ENCODE measurements around the gene COL4A1. TPM values are rescaled to one million over a fixed set of nuclear protein-coding genes. Genes with fewer than 3 reads are reported as not detected.
A peak's percentile ranks its signal among the peaks of the same experiment; 100 is the strongest.

The COL4A1 gene
- total and polyA plus RNA-seq, 4 donors, result 162 to 377 (median 214) TPM

DNA sequence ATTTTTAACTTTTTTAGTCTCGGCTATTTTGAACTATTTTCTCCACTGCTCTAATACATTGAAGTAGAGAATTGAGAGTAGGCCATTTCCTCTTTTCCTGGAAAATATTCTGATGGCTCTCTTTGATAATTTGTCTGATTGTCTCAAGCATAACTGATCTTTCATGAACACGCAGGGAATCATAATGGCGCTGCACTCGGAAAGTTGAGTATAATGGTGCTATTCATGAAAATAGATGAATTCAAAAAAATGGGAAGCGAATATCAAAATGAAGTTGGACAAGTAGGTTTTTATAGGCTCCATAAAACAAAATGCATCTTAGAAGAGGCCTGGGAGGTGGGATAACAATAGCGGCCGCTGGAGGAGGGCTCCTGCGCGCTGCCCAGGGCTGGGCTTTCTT is 29.2 kb upstream of the COL4A1 start:
- Histone ChIP-seq H3K36me3 (ENCODE audit: control insufficient read depth, insufficient read depth, low read length) (no peaks in the 10 kb centered on the region), H3K4me1 (ENCODE audit: control insufficient read depth, insufficient read depth, low read length) (peaks cover 47% of the 10 kb centered on the region), H3K9me3 (ENCODE audit: control insufficient read depth, insufficient read depth, low read length) (no peaks in the 10 kb centered on the region), H3K27ac (ENCODE audit: low read depth, low read length) (peak overlapping the region; percentile 79), H3K27me3 (ENCODE audit: control insufficient read depth, insufficient read depth, low read length) (no peaks in the 10 kb centered on the region), H3K4me3 (ENCODE audit: low read depth, low read length) (no peak overlapping the region)
- no peak for DNase-seq (ENCODE audit: low read depth in 4 of 6, low spot score in 6 of 6)
- 91% methylated on average over 8 of the region's 9 CpGs for WGBS (ENCODE audit: insufficient coverage)

DNA sequence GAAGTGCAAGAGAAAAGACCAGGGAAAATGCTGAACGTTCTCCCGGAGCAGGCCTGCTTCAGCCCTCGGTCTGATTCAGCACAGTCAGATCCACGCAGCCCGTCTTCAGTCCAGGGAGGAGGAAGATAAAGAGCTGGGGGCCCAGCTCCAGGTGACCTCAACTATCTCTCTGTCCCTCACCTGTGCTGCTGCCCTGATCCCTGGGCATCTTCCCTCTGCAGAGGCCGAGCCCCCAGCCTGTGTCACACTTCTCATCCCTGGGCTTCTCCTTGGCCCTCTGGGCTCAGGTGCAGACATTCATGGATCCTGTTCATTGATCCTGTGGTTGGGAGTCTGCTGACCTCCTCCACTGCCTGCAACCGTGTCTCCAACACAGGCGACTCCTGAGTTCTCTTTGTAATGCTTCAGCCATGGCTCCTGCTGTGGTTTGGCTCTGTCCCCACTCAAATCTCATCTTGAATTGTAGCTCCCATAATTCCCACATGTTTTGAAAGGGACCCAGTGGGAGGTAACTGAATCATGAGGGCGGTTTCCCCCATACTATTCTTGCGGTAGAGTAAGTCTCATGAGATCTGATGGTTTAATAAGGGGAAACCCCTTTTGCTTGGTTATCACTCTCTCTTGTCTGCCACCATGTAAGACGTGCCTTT is 28.0 kb upstream of the COL4A1 start:
- Histone ChIP-seq H3K36me3 (ENCODE audit: control insufficient read depth, insufficient read depth, low read length) (no peaks in the 10 kb centered on the region), H3K27ac (ENCODE audit: low read depth, low read length) (no peak overlapping the region), H3K9me3 (ENCODE audit: control insufficient read depth, insufficient read depth, low read length) (no peaks in the 10 kb centered on the region), H3K4me3 (ENCODE audit: low read depth, low read length) (no peak overlapping the region), H3K27me3 (ENCODE audit: control insufficient read depth, insufficient read depth, low read length) (no peaks in the 10 kb centered on the region), H3K4me1 (ENCODE audit: control insufficient read depth, insufficient read depth, low read length) (peaks cover 42% of the 10 kb centered on the region)
- no peak for DNase-seq (ENCODE audit: low read depth in 4 of 6, low spot score in 6 of 6)
- 97% methylated on average over 8 of the region's 11 CpGs for WGBS (ENCODE audit: insufficient coverage)

DNA sequence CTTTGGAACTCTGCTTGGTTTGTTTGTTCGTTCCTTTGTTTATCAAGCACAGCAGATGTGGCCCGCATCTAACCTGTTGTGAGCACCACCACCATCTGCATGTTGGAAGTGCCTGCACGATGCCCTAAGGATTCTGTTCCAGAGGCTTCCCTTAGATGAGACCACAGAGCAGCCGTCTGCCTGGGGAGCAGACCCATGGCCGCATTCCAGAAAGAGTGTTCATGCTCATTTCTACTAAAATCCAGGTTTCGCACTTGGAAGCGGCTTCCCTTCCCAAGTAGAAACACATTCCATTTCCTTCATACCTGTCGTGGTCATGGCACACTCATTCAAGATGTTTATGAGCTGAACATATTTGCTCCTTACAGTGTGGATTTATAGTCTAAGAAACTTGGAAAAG is 27.3 kb upstream of the COL4A1 start:
- whole genome bisulfite sequencing (ENCODE audit: insufficient coverage), result 81% methylated on average over 5 of the region's 8 CpGs
- Histone ChIP-seq H3K4me1 (ENCODE audit: control insufficient read depth, insufficient read depth, low read length) (peaks cover 40% of the 10 kb centered on the region), H3K27me3 (ENCODE audit: control insufficient read depth, insufficient read depth, low read length) (no peaks in the 10 kb centered on the region), H3K36me3 (ENCODE audit: control insufficient read depth, insufficient read depth, low read length) (no peaks in the 10 kb centered on the region), H3K27ac (ENCODE audit: low read depth, low read length) (no peak overlapping the region), H3K9me3 (ENCODE audit: control insufficient read depth, insufficient read depth, low read length) (no peaks in the 10 kb centered on the region), H3K4me3 (ENCODE audit: low read depth, low read length) (no peak overlapping the region)
- no peak for DNase-seq (ENCODE audit: low read depth in 4 of 6, low spot score in 6 of 6)

DNA sequence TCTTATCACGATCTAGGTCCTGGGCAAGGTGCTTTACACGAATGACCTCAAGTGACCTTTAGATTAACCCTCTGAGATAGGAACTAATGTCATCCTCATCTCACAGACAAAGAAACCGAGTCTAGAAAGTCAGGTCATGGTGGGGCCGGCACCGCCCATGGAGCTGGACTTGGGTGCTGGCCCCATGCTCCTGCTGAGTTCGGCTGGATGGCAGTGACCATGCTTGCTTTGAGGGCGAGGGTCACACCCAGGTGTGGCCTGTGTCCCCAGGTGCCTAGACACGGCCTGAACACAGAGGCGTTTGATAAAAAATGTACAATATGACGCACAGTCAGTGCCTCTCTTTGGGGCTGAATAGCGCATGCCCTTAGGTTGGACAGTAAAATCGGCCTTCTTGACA is 26.9 kb upstream of the COL4A1 start:
- Histone ChIP-seq H3K27me3 (ENCODE audit: control insufficient read depth, insufficient read depth, low read length) (no peaks in the 10 kb centered on the region), H3K4me3 (ENCODE audit: low read depth, low read length) (no peak overlapping the region), H3K9me3 (ENCODE audit: control insufficient read depth, insufficient read depth, low read length) (no peaks in the 10 kb centered on the region), H3K4me1 (ENCODE audit: control insufficient read depth, insufficient read depth, low read length) (peaks cover 38% of the 10 kb centered on the region), H3K36me3 (ENCODE audit: control insufficient read depth, insufficient read depth, low read length) (no peaks in the 10 kb centered on the region), H3K27ac (ENCODE audit: low read depth, low read length) (no peak overlapping the region)
- DNase-seq (ENCODE audit: low read depth in 4 of 6, low spot score in 6 of 6), result no peak
- 95% methylated on average over 11 of the region's 12 CpGs for WGBS (ENCODE audit: insufficient coverage)

DNA sequence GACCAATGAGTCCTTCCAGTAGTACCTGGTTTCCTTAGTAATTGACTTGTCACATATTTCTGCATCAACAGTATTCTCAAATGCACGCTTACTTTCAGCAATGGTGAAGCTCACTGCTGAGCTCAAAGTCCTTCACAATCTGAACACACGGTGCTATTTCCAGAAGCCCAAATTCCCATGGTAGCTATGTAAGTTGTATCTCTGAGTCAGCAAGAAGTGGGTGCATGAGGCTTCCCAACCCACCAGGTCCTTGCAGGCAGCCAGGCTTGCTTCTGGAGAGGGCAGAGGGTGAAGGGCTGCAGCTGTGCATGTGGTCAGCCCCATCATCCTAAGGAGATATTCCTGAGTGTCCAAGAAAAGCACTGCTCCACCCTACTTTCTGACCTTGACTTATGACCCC is 25.8 kb upstream of the COL4A1 start:
- no peak for DNase-seq (ENCODE audit: low read depth in 4 of 6, low spot score in 6 of 6)
- peaks cover 30% of the 10 kb centered on the region for H3K4me1 ChIP-seq (ENCODE audit: control insufficient read depth, insufficient read depth, low read length)
- no peaks in the 10 kb centered on the region for H3K36me3 ChIP-seq (ENCODE audit: control insufficient read depth, insufficient read depth, low read length)
- WGBS (ENCODE audit: insufficient coverage), result 100% methylated on average over 2 of the region's 2 CpGs
- no peaks in the 10 kb centered on the region for H3K27me3 ChIP-seq (ENCODE audit: control insufficient read depth, insufficient read depth, low read length)
- no peak overlapping the region for H3K4me3 ChIP-seq (ENCODE audit: low read depth, low read length)
- H3K27ac ChIP-seq (ENCODE audit: low read depth, low read length), result no peak overlapping the region
- no peaks in the 10 kb centered on the region for H3K9me3 ChIP-seq (ENCODE audit: control insufficient read depth, insufficient read depth, low read length)

DNA sequence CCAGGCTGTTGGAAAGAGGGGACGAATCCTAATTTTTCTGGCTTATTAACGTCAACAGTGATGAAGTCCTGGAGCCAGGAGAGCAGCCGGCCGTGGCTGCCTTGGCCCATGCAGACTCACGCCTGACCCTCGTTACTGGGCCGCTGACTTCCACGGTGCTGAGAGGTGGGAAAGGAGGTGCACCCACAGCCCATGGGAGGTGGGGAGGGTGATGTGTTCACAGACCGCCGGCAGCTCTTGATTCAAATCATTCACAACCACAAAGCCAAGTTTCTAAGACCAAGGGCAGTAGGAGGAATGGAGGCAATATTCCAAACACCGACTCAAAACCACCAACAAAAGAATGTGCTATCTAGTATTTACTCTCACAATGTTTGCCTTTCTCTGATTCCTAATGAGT is 24.4 kb upstream of the COL4A1 start:
- Histone ChIP-seq H3K36me3 (ENCODE audit: control insufficient read depth, insufficient read depth, low read length) (no peaks in the 10 kb centered on the region), H3K4me3 (ENCODE audit: low read depth, low read length) (no peak overlapping the region), H3K4me1 (ENCODE audit: control insufficient read depth, insufficient read depth, low read length) (peaks cover 27% of the 10 kb centered on the region), H3K27ac (ENCODE audit: low read depth, low read length) (no peak overlapping the region), H3K9me3 (ENCODE audit: control insufficient read depth, insufficient read depth, low read length) (no peaks in the 10 kb centered on the region), H3K27me3 (ENCODE audit: control insufficient read depth, insufficient read depth, low read length) (no peaks in the 10 kb centered on the region)
- WGBS (ENCODE audit: insufficient coverage), result 88% methylated on average over 5 of the region's 11 CpGs
- no peak for DNase-seq (ENCODE audit: low read depth in 4 of 6, low spot score in 6 of 6)

DNA sequence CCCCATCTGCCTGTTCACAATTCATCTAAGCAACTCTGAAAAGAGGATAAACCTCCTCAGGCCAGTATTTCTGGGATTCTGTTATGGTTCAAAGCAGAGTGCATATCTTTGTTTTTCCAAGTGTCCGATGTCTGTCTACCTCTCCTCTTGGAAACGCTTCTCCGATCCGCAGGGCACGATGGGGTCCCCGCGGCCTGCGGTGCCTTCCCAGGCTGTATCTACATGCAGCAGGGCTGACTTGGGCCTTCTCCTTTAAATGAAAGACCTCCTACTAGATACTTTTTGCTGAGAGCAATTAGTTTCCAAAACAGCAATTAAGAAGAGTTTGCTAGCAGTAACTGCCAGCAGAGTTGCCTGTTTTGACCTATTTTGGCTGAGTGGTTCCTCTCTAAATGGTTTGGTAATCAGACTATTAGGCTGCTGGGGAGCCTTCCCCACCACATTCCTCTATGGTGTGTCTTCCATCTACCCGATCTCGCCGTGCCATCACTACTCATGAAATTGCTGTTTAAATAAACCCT is 23.6 kb upstream of the COL4A1 start:
- no peak overlapping the region for H3K4me3 ChIP-seq (ENCODE audit: low read depth, low read length)
- H3K27me3 ChIP-seq (ENCODE audit: control insufficient read depth, insufficient read depth, low read length), result no peaks in the 10 kb centered on the region
- WGBS (ENCODE audit: insufficient coverage), result 74% methylated on average over 8 of the region's 11 CpGs
- no peaks in the 10 kb centered on the region for H3K9me3 ChIP-seq (ENCODE audit: control insufficient read depth, insufficient read depth, low read length)
- H3K4me1 ChIP-seq (ENCODE audit: control insufficient read depth, insufficient read depth, low read length), result peaks cover 33% of the 10 kb centered on the region
- no peaks in the 10 kb centered on the region for H3K36me3 ChIP-seq (ENCODE audit: control insufficient read depth, insufficient read depth, low read length)
- peak overlapping the region; percentile 11 for H3K27ac ChIP-seq (ENCODE audit: low read depth, low read length)
- no peak for DNase-seq (ENCODE audit: low read depth in 4 of 6, low spot score in 6 of 6)

DNA sequence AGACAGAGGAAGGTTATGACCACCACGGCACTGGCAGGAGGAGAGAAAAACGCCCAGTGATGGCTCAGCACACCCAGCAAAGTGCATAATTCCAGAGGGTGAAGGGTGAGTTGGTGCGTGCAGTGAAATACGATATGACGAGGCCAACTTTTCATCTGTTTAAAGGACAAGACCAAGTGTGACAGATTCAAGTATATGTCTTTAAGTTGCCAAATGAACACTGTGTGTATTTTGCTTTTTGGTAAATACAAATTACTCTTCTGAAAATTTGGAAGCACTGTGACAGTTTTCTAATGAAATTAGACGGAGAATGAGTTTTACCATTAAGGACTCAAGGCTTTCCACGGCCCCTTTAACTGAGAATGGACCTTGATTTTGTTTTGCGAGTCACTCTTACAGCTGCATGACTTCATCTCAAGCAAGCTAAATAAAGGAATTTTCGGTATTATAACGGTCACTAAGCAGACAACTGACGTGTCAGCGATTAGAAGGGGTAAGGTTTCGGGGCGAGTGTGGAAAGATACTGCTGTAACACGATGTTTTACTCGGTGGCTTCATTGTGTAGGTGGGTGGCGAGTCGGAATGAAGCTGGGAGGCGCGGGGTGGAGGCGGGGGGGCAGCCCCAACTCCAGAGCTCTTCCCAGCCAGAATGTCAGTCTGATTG is 23.0 kb upstream of the COL4A1 start:
- Histone ChIP-seq H3K4me1 (ENCODE audit: control insufficient read depth, insufficient read depth, low read length) (peaks cover 32% of the 10 kb centered on the region), H3K36me3 (ENCODE audit: control insufficient read depth, insufficient read depth, low read length) (no peaks in the 10 kb centered on the region), H3K27me3 (ENCODE audit: control insufficient read depth, insufficient read depth, low read length) (no peaks in the 10 kb centered on the region), H3K9me3 (ENCODE audit: control insufficient read depth, insufficient read depth, low read length) (no peaks in the 10 kb centered on the region), H3K4me3 (ENCODE audit: low read depth, low read length) (no peak overlapping the region), H3K27ac (ENCODE audit: low read depth, low read length) (peak overlapping the region; percentile 11)
- DNase-seq (ENCODE audit: low read depth in 4 of 6, low spot score in 6 of 6), result no peak
- WGBS (ENCODE audit: insufficient coverage), result 82% methylated on average over 16 of the region's 21 CpGs

DNA sequence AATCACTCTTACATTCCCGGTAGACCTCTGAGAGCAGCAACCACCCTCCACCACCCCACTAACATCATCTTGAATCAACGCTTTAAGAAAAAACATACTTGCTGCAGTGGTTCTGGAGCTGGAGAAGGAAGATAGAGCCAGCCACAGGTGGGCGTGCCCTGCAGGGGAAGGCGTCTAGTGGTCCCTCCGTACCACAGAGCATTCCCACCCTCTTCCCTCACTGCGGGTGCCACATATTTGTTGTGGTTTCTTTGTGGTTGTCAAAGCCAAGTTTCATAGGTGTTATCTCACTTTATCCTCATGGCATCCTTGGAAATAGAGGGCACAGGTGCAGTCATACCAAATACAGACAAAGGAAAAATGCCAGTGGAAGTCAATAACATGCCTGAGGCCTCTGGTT is 22.3 kb upstream of the COL4A1 start:
- H3K9me3 ChIP-seq (ENCODE audit: control insufficient read depth, insufficient read depth, low read length), result no peaks in the 10 kb centered on the region
- DNase-seq (ENCODE audit: low read depth in 4 of 6, low spot score in 6 of 6), result no peak
- no peaks in the 10 kb centered on the region for H3K27me3 ChIP-seq (ENCODE audit: control insufficient read depth, insufficient read depth, low read length)
- H3K36me3 ChIP-seq (ENCODE audit: control insufficient read depth, insufficient read depth, low read length), result no peaks in the 10 kb centered on the region
- peaks cover 33% of the 10 kb centered on the region for H3K4me1 ChIP-seq (ENCODE audit: control insufficient read depth, insufficient read depth, low read length)
- H3K27ac ChIP-seq (ENCODE audit: low read depth, low read length), result no peak overlapping the region
- H3K4me3 ChIP-seq (ENCODE audit: low read depth, low read length), result no peak overlapping the region
- no CpG with 5 or more reads among the region's 6 CpGs for WGBS (ENCODE audit: insufficient coverage)

DNA sequence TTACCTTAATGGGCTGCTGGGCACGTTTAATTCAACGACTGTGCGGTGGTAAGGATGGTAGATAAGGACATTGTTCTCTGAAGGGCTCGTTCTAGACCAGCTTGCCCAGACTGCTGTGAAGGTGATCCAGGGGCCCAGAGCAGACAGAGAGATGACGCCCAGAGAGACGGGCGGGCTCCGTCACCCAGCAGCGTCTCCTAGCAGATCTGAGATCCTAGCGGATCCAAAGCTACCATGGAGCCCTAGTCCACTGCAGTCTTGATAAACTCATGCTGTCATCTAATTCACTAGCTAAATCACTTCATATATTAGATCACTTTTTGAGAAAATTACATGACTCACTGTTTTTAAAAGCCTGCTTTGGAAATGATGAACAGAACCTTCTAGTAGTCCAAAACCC is 21.6 kb upstream of the COL4A1 start:
- peaks cover 34% of the 10 kb centered on the region for H3K4me1 ChIP-seq (ENCODE audit: control insufficient read depth, insufficient read depth, low read length)
- 95% methylated on average over 10 of the region's 10 CpGs for WGBS (ENCODE audit: insufficient coverage)
- H3K27ac ChIP-seq (ENCODE audit: low read depth, low read length), result no peak overlapping the region

More for the DNA sequence above, 21.6 kb upstream of the COL4A1 start:
- Histone ChIP-seq H3K27me3 (ENCODE audit: control insufficient read depth, insufficient read depth, low read length) (no peaks in the 10 kb centered on the region), H3K4me3 (ENCODE audit: low read depth, low read length) (no peak overlapping the region), H3K9me3 (ENCODE audit: control insufficient read depth, insufficient read depth, low read length) (no peaks in the 10 kb centered on the region), H3K36me3 (ENCODE audit: control insufficient read depth, insufficient read depth, low read length) (no peaks in the 10 kb centered on the region)
- DNase-seq (ENCODE audit: low read depth in 4 of 6, low spot score in 6 of 6), result no peak
